ENCODE results near the gene THOC5. TPM values are rescaled to one million over a fixed set of nuclear protein-coding genes. Genes with fewer than 3 reads are reported as not detected.
"Not testable (repeated sequence)": the region's sequence is repeated elsewhere in the genome, so short reads cannot be mapped to it uniquely, and the experiment has no call there.

THOC5 gene
- polyA plus RNA-seq, 1 donor from 2014 or later = 33.4 TPM

DNA sequence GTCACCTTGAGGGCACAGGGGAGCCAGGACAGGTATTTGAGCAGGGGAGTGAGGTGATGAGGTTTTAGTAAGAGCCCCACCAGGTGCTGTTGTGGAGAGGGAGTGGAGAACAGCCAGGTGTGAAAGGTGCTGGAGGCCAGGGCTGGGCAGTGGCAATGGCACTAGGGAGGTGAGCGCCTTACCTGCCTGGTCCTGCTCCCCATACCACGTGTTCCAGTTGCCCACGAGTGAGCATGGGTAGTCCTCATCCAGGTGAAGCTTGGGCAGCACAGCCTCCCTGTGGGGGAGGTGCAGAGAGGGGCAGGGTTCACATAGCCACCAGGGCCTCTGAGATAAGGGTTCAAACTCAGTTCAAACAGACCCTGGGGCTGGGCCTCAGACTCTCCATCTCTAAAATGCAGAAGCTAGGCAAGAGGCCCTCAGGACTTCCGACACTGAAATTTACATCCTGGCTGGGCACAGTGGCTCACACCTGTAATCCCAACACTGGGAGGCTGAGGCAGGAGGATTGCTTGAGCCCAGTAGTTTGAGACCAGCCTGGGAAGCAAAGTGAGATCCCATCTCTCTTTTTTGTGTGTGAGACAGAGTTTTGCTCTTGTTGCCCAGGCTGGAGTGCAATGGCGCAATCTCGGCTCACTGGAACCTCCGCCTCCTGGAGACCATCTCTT, 15.6 kb upstream of the THOC5 start:
- Histone ChIP-seq H3K9ac (ENCODE audit: low read length) (no peak overlapping the region), H4K20me1 (ENCODE audit: insufficient read depth) (no peaks in the 10 kb centered on the region), H3K4me3 (ENCODE audit: low read length) (no peak overlapping the region), H3K9me2 (ENCODE audit: insufficient read depth, low read length) (no peaks in the 10 kb centered on the region), H3K27me3 (ENCODE audit: insufficient read depth, low read depth, low read length) (no peaks in the 10 kb centered on the region), H3K27ac (ENCODE audit: low read length) (no peak overlapping the region), H2AFZ (ENCODE audit: low read depth, low read length) (no peak overlapping the region), H3K9me3 (ENCODE audit: low read length) (no peaks in the 10 kb centered on the region), H3K36me3 (ENCODE audit: insufficient read depth, low read length) (no peaks in the 10 kb centered on the region), H3K79me2 (replicated peaks; ENCODE audit: insufficient read depth, low read length) (no peaks in the 10 kb centered on the region), H3F3A (ENCODE audit: insufficient read depth, low read length, poor library complexity, severe bottlenecking) (no peaks in the 10 kb centered on the region), H3K4me2 (ENCODE audit: low read length) (no peak overlapping the region)
- TF ChIP-seq MXI1 (conservative IDR thresholded peaks at IDR 0.05; ENCODE audit: poor library complexity, severe bottlenecking) = no peak
- TF ChIP-seq TAF1 (IDR thresholded peaks at IDR 0.05; ENCODE audit: low read depth) = no peak

DNA sequence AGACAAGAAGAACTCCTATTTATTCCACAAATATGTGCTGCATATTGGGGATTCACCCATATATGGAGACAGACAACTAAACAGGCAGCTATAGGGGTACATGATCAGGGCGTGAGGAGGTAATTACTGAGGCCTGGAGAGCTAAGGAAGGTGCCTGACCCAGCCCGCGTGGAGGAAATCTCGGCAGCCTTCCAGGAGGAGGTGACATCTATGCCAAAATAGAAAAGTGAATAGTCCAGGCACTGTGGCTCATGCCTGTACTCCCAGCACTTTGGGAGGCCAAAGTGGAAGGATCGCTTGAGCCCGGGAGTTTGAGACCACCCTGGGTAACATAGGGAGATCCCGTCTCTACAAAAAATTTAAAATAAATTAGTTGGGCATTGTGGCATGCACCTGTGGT, 13.8 kb upstream of the THOC5 start:
- Histone ChIP-seq H3K4me2 (ENCODE audit: low read length) (no peak overlapping the region), H3K36me3 (ENCODE audit: insufficient read depth, low read length) (no peaks in the 10 kb centered on the region), H3K4me3 (ENCODE audit: low read length) (no peak overlapping the region), H3F3A (ENCODE audit: insufficient read depth, low read length, poor library complexity, severe bottlenecking) (no peaks in the 10 kb centered on the region), H3K27me3 (ENCODE audit: insufficient read depth, low read depth, low read length) (no peaks in the 10 kb centered on the region), H3K9me2 (ENCODE audit: insufficient read depth, low read length) (no peaks in the 10 kb centered on the region), H3K27ac (ENCODE audit: low read length) (no peak overlapping the region), H3K9ac (ENCODE audit: low read length) (no peak overlapping the region), H2AFZ (ENCODE audit: low read depth, low read length) (no peak overlapping the region), H3K9me3 (ENCODE audit: low read length) (no peaks in the 10 kb centered on the region), H3K79me2 (replicated peaks; ENCODE audit: insufficient read depth, low read length) (no peaks in the 10 kb centered on the region), H4K20me1 (ENCODE audit: insufficient read depth) (no peaks in the 10 kb centered on the region)
- TF ChIP-seq MXI1 (conservative IDR thresholded peaks at IDR 0.05; ENCODE audit: poor library complexity, severe bottlenecking) (no peak), EZH2 (IDR thresholded peaks at IDR 0.05; ENCODE audit: borderline replicate concordance, insufficient read depth, low read length, poor library complexity, severe bottlenecking) (no peak), TAF1 (IDR thresholded peaks at IDR 0.05; ENCODE audit: low read depth) (no peak), SMC3 (conservative IDR thresholded peaks at IDR 0.05; ENCODE audit: poor library complexity) (no peak), POLR2AphosphoS5 (IDR thresholded peaks at IDR 0.05) (no peak), RAD21 (conservative IDR thresholded peaks at IDR 0.05) (no peak), EP300 (conservative IDR thresholded peaks at IDR 0.05; ENCODE audit: poor library complexity, severe bottlenecking) (no peak)
- TF ChIP-seq, protein P1, sequence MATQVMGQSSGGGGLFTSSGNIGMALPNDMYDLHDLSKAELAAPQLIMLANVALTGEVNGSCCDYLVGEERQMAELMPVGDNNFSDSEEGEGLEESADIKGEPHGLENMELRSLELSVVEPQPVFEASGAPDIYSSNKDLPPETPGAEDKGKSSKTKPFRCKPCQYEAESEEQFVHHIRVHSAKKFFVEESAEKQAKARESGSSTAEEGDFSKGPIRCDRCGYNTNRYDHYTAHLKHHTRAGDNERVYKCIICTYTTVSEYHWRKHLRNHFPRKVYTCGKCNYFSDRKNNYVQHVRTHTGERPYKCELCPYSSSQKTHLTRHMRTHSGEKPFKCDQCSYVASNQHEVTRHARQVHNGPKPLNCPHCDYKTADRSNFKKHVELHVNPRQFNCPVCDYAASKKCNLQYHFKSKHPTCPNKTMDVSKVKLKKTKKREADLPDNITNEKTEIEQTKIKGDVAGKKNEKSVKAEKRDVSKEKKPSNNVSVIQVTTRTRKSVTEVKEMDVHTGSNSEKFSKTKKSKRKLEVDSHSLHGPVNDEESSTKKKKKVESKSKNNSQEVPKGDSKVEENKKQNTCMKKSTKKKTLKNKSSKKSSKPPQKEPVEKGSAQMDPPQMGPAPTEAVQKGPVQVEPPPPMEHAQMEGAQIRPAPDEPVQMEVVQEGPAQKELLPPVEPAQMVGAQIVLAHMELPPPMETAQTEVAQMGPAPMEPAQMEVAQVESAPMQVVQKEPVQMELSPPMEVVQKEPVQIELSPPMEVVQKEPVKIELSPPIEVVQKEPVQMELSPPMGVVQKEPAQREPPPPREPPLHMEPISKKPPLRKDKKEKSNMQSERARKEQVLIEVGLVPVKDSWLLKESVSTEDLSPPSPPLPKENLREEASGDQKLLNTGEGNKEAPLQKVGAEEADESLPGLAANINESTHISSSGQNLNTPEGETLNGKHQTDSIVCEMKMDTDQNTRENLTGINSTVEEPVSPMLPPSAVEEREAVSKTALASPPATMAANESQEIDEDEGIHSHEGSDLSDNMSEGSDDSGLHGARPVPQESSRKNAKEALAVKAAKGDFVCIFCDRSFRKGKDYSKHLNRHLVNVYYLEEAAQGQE (IDR thresholded peaks at IDR 0.05; ENCODE audit: borderline replicate concordance) = no peak
- TF ChIP-seq, protein P2, sequence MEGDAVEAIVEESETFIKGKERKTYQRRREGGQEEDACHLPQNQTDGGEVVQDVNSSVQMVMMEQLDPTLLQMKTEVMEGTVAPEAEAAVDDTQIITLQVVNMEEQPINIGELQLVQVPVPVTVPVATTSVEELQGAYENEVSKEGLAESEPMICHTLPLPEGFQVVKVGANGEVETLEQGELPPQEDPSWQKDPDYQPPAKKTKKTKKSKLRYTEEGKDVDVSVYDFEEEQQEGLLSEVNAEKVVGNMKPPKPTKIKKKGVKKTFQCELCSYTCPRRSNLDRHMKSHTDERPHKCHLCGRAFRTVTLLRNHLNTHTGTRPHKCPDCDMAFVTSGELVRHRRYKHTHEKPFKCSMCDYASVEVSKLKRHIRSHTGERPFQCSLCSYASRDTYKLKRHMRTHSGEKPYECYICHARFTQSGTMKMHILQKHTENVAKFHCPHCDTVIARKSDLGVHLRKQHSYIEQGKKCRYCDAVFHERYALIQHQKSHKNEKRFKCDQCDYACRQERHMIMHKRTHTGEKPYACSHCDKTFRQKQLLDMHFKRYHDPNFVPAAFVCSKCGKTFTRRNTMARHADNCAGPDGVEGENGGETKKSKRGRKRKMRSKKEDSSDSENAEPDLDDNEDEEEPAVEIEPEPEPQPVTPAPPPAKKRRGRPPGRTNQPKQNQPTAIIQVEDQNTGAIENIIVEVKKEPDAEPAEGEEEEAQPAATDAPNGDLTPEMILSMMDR (IDR thresholded peaks at IDR 0.05; ENCODE audit: poor library complexity, severe bottlenecking) = no peak

DNA sequence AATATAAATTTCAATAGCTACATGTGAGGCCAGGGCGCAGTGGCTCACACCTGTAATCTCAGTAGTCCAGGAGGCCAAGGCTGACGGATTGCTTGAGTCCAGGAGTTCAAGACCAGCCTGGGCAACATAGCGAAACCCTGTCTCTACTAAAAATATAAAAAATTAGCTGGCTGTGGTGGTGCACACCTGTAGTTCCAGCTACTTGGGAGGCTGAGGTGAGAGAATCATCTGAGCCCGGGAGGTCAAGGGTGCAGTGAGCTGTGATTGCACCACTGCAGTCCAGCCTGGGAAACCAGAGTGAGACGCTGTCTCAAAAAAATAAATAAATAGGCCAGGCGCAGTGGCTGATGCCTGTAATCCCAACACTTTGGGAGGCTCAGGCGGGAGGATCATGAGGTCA, 13.0 kb upstream of the THOC5 start:
- not testable (repeated sequence) for H3K36me3 ChIP-seq (ENCODE audit: insufficient read depth, low read length); H2AFZ ChIP-seq (ENCODE audit: low read depth, low read length)

More for the DNA sequence above, 13.0 kb upstream of the THOC5 start:
- not testable (repeated sequence) for H3K4me3 ChIP-seq (ENCODE audit: low read length); H3K9me2 ChIP-seq (ENCODE audit: insufficient read depth, low read length); H4K20me1 ChIP-seq (ENCODE audit: insufficient read depth); H3K27ac ChIP-seq (ENCODE audit: low read length); H3K27me3 ChIP-seq (ENCODE audit: insufficient read depth, low read depth, low read length); H3K79me2 ChIP-seq (replicated peaks; ENCODE audit: insufficient read depth, low read length); H3K9ac ChIP-seq (ENCODE audit: low read length); H3K4me2 ChIP-seq (ENCODE audit: low read length); H3K9me3 ChIP-seq (ENCODE audit: low read length); H3F3A ChIP-seq (ENCODE audit: insufficient read depth, low read length, poor library complexity, severe bottlenecking)
